Duodenal mucosa (tissue), 2 donors: ENCODE measurements around the gene PRPF39.
"Not testable (repeated sequence)": the region's sequence is repeated elsewhere in the genome, so short reads cannot be mapped to it uniquely, and the experiment has no call there.

Experiments used
- H3K27ac ChIP-seq: one replicate; pipeline ENCODE4 v1.7.0; 2013; ENCODE audit warnings: low read depth, low read length
- H3K27me3 ChIP-seq, 2 donors: one replicate each; pipeline ENCODE4 v1.7.0; 2013; ENCODE audit warnings: low read length in 2 of 2, control low read depth in 1 of 2; ENCODE audit not compliant: insufficient read depth in 2 of 2, control insufficient read depth in 1 of 2
- H3K36me3 ChIP-seq, 2 donors: one replicate each; pipeline ENCODE4 v1.7.0; 2013; ENCODE audit warnings: low read length in 2 of 2, control low read depth in 1 of 2; ENCODE audit not compliant: insufficient read depth in 2 of 2, control insufficient read depth in 1 of 2
- H3K4me1 ChIP-seq, 2 donors: one replicate each; pipeline ENCODE4 v1.7.0; 2013; ENCODE audit warnings: low read length in 2 of 2, control low read depth in 1 of 2; ENCODE audit not compliant: insufficient read depth in 2 of 2, control insufficient read depth in 1 of 2
- H3K4me3 ChIP-seq, 2 donors: one replicate each; pipeline ENCODE4 v1.7.0; 2013; ENCODE audit warnings: low read length in 2 of 2, low read depth in 1 of 2
- H3K9ac ChIP-seq, 2 donors: one replicate each; pipeline ENCODE4 v1.7.0; 2013; ENCODE audit warnings: low read length in 2 of 2, low read depth in 1 of 2
- H3K9me3 ChIP-seq, 2 donors: one replicate each; pipeline ENCODE4 v1.7.0; 2013; ENCODE audit warnings: low read length in 2 of 2, control low read depth in 1 of 2; ENCODE audit not compliant: control insufficient read depth in 1 of 2

The PRPF39 gene

GRCh38 chr14:45134051-45134958 is 50.4 kb downstream of the PRPF39 start, which contains the start of gene FKBP3:
Gene FKBP3 (minus strand): TSS chr14:45134481. CDS start chr14:45134456, 25 bp downstream.
- peaks cover 18 to 22% of the 10 kb centered on the region in 2 donors for H3K4me1 ChIP-seq
- peak within 1 kb of the TSS; percentile 89 for H3K27ac ChIP-seq
- H3K27me3 ChIP-seq, result no peaks in the 10 kb centered on the region
- H3K9me3 ChIP-seq, result no peaks in the 10 kb centered on the region
- peak within 1 kb of the TSS; percentile 75 to 96 for H3K9ac ChIP-seq
- H3K36me3 ChIP-seq, result no peaks in the 10 kb centered on the region
- peak within 1 kb of the TSS; percentile 93 to 97 for H3K4me3 ChIP-seq

DNA sequence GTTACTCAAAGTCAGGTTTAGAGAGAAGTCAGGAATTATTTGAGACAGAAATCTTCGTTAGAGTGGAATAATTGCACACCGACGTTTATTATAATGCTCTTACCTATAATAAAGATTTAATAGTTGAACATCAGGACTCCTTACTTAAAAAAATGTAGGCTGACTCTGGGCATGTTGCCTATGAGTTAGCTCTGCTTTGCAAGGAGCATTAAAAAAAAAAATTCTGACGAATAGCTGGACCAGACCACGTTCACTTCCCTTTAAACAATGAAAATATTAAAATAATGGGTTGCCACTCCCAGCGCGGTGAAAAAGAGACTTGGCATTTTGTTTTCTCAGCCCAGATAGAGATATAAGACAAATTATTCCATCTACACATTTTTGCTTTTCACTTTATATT is 51.2 kb downstream of the PRPF39 start:
- Histone ChIP-seq H3K9me3 (no peaks in the 10 kb centered on the region), H3K27ac (peak overlapping the region; percentile 89), H3K27me3 (no peaks in the 10 kb centered on the region), H3K4me3 (peak overlapping the region; percentile 93 to 97), H3K36me3 (no peaks in the 10 kb centered on the region), H3K9ac (peak overlapping the region; percentile 73 to 96), H3K4me1 (peaks cover 18 to 22% of the 10 kb centered on the region in 2 donors)

GRCh38 chr14:45135659-45136395 is 51.9 kb downstream of the PRPF39 start, which contains the start of gene FANCM:
Gene FANCM (plus strand): TSS chr14:45135930. CDS start chr14:45136032, 102 bp downstream.
- Histone ChIP-seq H3K27me3 (no peaks in the 10 kb centered on the region), H3K4me1 (peaks cover 18 to 22% of the 10 kb centered on the region in 2 donors), H3K4me3 (peak within 1 kb of the TSS; percentile 93 to 97), H3K9me3 (no peaks in the 10 kb centered on the region), H3K36me3 (no peaks in the 10 kb centered on the region), H3K9ac (peak within 1 kb of the TSS; percentile 73 to 96), H3K27ac (peak within 1 kb of the TSS; percentile 89)

DNA sequence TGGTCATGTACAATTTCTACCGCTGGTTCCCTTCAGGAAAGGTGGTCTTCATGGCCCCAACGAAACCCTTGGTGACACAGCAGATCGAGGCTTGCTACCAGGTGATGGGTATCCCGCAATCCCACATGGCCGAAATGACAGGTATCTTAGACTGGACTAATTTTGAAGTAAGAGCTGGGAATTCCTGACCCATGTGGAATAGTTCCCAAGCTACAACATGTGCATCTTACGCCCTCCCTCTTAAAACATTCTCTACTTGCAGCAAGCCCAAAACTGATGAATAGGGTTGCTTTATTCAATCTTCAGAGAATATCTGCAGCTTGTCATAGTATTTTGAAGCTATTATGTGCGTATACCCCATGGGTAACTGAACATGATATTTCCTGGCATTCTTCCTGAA is 52.5 kb downstream of the PRPF39 start:
- Histone ChIP-seq H3K9me3 (no peaks in the 10 kb centered on the region), H3K4me1 (peaks cover 18 to 22% of the 10 kb centered on the region in 2 donors), H3K27ac (no peak overlapping the region), H3K27me3 (no peaks in the 10 kb centered on the region), H3K4me3 (peak overlapping the region; percentile 93 to 97), H3K9ac (peak overlapping the region; percentile 58 to 69), H3K36me3 (no peaks in the 10 kb centered on the region)

DNA sequence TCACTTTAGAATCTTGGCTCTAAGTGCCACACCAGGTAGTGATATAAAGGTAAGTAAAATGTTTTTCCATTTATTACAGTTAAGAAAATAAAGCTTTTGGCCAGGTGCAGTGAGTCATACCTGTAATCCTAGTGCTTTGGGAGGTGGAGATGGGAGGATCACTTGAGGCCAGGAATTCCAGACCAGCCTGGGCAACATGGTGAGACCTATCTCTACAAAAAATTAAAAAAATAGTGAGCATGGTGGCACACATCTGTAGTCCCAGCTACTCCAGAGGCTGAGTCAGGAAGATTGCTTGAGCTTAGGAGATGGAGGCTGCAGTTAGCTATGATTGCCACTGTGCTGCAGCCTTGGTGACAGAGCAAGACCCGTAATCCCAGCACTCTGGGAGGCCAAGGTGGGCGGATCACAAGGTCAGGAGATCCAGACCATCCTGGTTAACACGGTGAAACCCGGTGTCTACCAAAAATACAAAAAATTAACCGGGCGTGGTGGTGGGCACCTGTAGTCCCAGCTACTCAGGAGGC is 56.8 kb downstream of the PRPF39 start:
- Histone ChIP-seq H3K36me3 (no peaks in the 10 kb centered on the region), H3K9me3 (no peaks in the 10 kb centered on the region), H3K4me3 (no peak overlapping the region), H3K9ac (no peak overlapping the region), H3K27ac (no peak overlapping the region), H3K4me1 (peaks cover 14 to 18% of the 10 kb centered on the region in 2 donors), H3K27me3 (no peaks in the 10 kb centered on the region)

DNA sequence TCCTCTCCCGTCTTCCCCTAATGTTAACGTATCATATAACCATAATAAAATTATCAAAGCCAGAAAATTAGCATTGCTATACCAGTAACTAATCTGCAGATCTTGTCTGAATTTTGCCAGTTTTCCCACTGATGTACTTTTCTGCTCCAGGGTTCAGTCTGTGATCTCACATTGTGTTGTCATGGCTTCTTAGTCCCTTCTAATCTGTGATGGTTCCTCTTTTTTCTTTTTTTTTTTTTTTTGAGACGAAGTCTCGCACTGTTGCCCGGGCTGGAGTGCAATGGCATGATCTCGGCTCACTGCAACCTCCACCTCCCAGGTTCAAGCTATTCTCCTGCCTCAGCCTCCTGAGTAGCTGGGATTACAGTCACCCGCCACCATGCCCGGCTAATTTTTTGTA is 58.2 kb downstream of the PRPF39 start:
- H3K36me3 ChIP-seq, H3K4me1 ChIP-seq, H3K9me3 ChIP-seq, H3K27me3 ChIP-seq, H3K9ac ChIP-seq, H3K4me3 ChIP-seq, H3K27ac ChIP-seq: not testable (repeated sequence)

DNA sequence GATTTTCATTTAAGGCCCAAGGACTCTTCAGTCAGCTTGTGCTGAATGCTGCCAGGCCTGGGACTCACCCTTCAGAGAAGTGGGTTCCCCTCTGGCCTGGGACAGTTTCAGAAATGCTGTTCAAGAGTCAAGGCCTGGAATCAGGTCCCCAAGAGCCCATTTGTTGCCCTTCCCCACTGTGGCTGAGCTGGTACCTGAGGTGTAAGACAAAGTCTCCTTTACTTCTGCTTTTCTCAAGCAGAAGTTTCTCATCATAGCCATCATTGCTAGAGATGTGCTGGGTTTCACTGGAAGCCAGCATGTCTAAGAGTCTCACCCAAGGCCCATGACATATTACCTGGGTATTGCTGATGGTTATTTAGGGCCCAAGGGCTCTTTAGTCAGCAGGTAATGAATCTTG is 60.7 kb downstream of the PRPF39 start:
- no peaks in the 10 kb centered on the region for H3K36me3 ChIP-seq

GRCh38 chr14:45145214-45145613 is 61.3 kb downstream of the PRPF39 start:
- no peaks in the 10 kb centered on the region for H3K36me3 ChIP-seq
- no peaks in the 10 kb centered on the region for H3K9me3 ChIP-seq
- no peak overlapping the region for H3K27ac ChIP-seq
- no peaks in the 10 kb centered on the region for H3K4me1 ChIP-seq
- no peaks in the 10 kb centered on the region for H3K27me3 ChIP-seq
- no peak overlapping the region for H3K4me3 ChIP-seq
- H3K9ac ChIP-seq, result no peak overlapping the region

More for the DNA sequence above, 60.7 kb downstream of the PRPF39 start:
- H3K9me3 ChIP-seq, result no peaks in the 10 kb centered on the region
- H3K4me1 ChIP-seq, result no peaks in the 10 kb centered on the region
- no peaks in the 10 kb centered on the region for H3K27me3 ChIP-seq
- H3K9ac ChIP-seq, result no peak overlapping the region
- no peak overlapping the region for H3K4me3 ChIP-seq
- H3K27ac ChIP-seq, result no peak overlapping the region

DNA sequence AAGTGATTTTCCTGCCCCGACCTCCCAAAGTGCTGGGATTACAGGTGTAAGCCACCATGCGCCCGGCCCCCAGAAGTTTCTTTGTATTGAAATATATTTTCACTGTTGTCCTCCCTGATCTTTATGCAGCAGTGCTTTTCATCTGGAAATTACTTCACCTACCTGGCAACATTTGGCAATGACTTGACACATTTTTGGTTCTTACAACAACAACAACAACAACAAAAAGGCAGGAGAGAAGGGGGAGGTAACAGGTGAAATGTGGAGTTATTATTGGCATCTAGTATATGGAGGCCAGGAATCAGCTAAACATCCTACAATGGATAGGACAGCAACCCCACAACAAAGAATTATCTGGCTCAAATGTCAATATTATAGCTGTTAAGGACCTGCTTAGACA is 65.7 kb downstream of the PRPF39 start:
- H3K9ac ChIP-seq, result no peak overlapping the region
- H3K9me3 ChIP-seq, result no peaks in the 10 kb centered on the region
- H3K27me3 ChIP-seq, result no peaks in the 10 kb centered on the region
- H3K4me1 ChIP-seq, result no peaks in the 10 kb centered on the region
- no peak overlapping the region for H3K4me3 ChIP-seq
- no peaks in the 10 kb centered on the region for H3K36me3 ChIP-seq
- H3K27ac ChIP-seq, result no peak overlapping the region
